Stimulated activated CD4-positive, alpha-beta T cell treated with anti-CD3 and anti-CD28 coated beads, Interleukin-1b, Interleukin-23, amount 100 ng/mL, for 48 hours (primary cell): ENCODE data around the gene ATP11B.

Experiments
- DNase-seq: peaks from one replicate; pipeline ENCODE4 v3.0.0-alpha.2; 2020

ATP11B gene

DNA sequence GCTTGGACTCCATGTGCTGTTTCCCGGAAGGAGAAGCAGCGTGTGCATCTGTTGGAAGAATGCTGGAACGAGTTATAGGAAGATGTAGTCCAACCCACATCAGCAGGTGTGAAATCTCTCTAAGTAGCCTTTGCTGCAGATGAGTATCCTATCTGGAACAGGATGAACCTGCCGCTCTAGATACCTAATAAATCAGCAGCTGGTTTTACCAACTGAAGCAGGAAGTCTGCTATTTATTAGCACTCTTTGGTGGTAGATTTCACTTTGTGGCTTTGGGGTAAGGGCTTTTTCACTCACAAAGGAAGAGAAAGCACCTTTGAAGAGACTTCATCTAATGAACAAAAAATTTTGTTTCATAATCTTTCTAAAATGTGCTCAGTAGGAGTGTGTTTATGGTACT lies 120.6 kb downstream of the ATP11B start:
- DNase-seq = no peak

DNA sequence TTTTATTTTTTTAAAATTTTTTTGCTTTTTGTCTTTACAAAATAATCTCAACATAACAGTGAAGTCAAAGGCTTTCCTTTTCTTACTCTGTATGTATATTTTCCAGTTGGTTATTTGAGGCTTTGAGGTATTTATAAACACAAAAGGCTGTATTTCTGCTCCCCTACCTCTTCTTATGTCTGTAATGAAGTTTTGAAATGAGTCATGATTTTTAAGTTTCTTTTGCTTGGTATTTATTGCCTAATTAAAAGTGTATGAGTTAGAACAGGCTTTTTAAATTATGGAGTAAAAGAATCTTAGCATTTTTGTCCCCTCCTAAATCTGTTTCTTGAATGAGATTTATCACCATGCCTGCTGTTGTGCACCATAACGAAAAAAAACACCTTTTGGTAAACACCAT lies 121.0 kb downstream of the ATP11B start:
- no peak for DNase-seq

DNA sequence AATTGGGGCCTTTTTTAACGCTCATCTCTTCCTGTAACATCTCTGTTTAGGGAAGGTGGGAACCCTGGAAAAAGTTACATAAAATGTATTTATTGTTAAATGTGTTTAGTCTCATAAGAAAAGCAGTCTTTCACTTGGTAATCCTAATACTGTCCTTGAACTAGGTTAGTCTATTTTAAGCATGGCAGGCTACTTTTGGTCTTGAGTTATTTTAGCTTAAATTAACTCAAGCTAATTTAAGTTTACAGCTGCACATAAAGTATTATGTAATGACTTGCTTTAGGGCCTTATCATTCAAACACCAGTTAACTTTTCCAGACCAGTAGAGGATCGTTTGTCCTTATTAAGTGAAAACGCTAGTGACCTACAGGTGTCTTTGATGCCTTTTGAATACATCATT lies 123.8 kb downstream of the ATP11B start:
- DNase-seq = no peak

DNA sequence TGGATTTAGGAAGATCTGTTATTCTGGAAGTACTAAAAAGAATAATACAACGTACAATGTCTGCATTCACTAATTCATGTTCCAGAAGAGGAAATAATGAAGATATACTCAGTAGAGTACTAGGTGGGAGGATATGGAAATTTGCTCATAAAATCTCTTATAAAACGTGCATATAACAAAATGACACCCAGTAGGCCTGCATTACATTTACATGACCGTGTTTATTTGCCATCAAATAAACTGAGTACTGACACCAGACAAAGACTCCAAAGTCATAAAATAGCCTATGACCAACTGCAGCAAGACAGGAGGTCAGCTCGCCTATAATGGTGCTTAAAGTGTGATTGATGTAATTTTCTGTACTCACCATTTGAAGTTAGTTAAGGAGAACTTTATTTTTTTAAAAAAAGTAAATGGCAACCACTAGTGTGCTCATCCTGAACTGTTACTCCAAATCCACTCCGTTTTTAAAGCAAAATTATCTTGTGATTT lies 126.6 kb downstream of the ATP11B start:
- no peak for DNase-seq

DNA sequence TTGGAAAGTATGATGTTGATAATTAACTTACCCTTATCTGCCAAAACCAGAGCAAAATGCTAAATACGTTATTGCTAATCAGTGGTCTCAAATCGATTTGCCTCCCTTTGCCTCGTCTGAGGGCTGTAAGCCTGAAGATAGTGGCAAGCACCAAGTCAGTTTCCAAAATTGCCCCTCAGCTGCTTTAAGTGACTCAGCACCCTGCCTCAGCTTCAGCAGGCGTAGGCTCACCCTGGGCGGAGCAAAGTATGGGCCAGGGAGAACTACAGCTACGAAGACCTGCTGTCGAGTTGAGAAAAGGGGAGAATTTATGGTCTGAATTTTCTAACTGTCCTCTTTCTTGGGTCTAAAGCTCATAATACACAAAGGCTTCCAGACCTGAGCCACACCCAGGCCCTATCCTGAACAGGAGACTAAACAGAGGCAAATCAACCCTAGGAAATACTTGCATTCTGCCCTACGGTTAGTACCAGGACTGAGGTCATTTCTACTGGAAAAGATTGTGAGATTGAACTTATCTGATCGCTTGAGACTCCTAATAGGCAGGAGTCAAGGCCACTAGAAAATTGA lies 127.3 kb downstream of the ATP11B start:
- no peak for DNase-seq

DNA sequence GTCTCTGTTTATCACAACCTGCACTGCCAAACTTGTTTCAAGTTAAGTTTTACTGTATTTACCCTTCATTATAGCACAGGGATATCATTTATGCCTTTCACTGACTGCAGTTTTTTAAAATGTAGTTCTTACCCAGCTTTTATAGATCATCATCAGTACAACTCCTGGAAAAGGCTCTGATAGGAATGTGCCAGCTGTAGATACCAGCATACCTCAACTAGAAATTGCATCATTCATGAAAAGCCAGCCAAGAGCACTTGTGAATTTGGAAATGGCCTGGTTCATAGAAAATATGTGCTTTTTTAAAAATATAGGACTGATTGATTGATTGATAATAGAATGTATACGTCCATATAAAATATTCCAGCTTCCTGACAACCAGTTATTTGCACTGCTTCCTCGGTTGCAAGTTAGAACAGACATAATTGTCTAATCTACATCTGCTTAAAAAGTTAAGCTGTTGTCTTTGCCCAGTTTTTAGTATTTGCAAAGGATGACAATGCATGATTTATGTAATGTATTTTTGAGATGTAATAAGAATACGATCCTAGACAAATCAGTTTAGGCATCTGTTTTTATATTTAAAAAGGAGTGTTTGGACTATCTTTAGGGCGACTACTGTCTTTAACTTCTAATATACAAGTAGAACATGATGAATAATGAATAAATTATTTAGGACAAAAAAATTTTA lies 128.5 kb downstream of the ATP11B start:
- DNase-seq = no peak

DNA sequence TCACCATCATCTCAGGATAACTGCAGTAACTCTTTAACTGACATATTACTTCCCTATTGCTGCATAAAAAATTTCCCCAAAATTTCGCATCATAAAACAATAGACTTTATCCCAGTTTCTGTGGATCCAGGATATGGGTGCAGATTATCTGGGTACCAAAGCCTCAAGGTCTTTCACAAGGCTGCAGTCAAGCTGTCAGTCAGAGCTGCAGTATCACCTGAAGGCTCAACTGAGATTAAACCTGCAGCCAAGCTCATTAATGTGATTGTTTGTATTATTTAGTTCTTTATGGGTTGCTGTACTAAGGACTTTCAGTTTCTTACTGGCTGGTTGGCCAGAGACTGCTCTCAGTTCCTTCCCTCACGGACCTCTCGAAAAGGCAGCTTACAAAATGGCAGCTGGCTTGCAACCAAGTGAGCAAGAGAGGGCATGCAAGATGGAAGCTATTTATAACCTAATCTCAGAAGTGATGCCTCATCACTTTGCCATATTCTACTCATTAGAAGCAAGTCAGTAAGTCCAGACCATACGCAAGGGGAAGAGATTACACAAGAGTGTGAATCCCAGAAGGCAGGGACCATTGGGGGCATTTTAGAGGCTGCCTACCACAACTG lies 132.1 kb downstream of the ATP11B start:
- no peak for DNase-seq

DNA sequence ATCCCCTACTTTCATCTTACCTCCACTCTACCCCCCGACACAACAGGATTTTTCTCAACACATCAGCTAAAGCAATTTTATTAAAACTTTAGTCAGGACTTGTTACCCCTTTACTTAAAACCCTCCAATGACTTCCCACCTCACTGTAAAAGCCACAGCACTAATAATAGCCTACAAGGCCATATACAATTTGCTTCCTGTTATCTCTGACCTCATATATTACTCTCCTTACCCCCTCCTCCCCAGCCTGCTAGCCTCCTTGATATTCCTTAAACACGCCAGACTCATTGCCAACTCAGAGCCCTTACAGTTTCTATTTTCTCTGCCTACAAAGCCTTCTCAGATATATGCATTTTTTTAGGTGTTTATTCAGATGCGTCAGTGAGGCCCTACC lies 132.6 kb downstream of the ATP11B start:
- DNase-seq = no peak

DNA sequence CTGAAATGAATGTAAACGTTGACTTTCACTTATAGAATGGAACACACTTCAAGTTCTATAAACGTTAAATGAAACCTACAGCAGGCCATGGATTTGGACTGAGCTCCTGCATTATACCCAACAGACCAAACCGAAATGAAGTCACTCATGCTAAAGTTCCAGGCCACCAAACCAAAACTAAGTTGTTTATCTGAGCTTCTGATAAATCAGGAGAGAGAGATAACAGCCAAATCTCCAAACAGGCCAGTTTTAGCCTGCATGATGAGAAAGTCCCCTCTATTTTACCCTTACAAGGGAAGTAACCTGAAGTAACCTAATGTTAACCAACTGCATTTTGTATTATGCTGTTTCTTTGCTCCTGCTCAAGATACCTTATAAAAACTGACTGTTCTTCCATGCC lies 142.5 kb downstream of the ATP11B start:
- no peak for DNase-seq

DNA sequence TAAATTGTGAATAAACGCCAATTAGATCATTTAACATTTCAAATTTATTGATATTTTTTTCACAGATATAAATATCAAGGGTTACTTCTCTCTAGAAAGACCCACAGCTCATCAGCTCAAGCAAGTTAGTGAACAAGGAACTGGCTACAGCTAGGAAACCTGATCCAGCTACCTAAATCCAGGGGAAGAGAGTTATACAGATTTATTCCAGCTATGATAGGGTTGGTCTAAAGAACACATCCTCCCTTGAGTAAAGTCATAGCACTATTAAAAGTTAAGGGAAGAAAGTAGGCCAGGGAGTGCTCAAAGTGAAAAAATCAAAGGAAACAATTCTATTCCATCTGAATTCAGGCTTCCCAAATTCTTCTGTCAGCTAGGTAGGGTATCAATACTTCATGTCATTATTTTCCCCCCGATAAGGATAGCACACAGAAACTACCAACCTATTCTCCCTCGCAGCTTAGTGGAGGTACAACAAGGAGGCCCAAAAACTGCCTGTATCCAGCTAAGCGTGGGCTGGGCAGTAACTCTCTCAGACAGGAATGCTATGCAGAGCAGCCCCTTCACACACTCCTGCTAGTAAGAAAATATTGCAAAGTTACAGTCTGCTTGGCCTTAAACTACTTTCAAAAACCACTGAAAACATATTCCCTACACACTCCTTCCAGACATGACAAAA lies 143.1 kb downstream of the ATP11B start:
- DNase-seq = no peak

DNA sequence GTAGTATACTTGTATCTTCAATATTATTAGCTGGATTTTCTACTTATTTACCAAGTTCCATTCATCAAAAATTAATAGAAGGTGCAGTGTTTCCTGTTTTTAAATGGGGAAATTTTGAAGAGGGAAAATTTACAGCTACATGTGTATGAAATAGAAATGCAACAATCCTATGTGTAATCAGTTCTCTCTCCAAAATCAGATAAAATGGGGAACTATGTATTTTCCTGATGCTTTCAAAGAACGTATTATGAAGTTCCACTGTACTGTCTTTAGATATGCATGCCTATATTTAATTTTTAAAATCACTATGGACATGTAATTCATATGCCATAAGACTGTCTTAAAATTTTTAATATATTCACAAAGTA lies 143.6 kb downstream of the ATP11B start:
- DNase-seq = no peak

DNA sequence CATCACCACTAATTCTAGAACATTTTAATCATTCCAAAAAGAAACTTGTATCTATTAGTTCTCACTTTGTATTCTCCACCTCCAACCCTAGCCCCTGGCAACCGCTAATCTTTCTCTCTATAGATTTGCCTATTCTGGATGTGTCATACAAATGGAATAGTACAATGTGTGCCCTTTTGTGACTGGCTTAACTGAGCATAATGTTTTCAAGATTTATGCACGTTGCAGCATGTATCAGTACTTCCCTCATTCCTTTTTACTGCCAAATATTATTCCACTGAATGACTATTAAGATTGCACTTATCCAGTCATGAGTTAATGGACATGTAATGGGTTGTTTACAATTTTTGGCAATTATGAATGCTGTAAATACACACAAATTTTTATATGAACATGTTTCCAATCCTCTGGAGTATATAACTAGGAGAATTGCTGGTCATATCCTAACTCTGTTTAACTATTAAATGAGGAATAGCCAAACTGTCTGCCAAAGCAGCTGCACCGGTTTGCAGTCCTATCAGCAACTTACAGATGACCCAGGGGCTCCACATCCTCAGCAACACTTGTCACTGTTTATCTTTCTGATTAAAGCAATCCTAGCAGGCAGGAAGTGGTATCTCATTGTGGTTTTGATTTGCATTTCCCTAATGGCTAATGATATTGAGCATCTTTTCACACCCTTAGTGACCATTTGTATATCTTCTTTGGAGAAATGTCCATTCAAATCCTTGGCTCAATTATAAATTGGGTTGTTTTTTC lies 144.2 kb downstream of the ATP11B start:
- no peak for DNase-seq

DNA sequence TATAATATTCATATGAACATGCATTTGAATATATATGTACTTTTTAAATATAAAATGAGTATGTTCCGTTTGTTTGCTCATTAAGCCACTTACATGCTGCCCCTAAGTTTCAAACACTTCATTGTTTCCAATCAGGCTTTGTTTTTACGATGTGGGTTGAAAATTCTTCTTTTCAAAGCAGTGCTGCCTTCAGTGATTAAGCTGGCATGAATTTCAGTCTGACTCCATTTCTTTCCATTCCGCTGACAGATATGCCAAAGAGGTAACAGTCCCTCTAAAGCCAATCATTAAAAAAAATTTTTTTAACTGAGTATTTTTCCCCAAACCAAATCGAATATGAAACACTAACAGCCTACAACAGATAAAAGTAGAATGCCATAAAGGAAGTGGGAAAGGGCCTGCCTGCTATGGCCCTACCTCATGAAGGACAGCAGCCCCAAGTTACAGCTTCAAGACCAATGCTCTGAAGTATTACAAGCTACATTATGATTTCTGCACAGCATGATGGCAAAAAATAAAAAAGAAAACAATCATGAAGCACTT lies 147.0 kb downstream of the ATP11B start:
- DNase-seq = no peak

DNA sequence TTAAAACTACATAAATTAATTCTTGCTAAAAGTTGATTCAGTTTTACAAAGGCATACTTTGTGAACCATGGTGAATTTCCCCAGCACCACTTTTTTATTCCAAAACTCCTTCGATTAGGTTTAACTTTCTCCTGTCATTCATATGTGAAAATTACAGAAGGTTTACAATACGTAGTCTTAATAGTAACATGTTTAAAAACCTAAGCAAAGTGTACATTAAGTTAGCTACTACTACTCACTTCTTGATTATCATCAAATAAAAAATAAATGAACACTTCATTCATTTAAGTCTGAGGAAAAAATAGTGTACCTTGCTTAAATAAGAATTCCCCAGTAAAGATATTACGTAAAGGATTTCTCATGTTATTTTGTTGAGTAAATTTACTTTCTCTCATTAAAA lies 148.4 kb downstream of the ATP11B start:
- DNase-seq = no peak

DNA sequence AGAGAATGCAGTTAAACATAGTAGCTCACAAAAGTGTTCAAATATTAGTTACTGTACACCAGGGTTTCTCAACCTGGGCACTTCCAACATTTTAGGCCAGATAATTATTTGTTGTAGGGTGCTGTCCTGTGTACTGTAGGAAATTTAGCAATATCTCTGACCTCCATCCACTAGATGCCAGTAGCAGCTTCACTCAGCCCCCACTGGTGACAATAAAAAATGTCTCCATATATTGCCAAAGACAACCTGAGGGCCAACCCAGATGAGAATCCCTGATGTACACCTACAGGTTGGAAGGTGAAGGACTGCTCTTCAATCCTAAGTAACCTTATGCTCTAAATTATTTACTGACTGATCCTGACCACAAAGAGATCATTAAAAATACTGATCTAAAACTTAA lies 154.6 kb downstream of the ATP11B start:
- DNase-seq = no peak

DNA sequence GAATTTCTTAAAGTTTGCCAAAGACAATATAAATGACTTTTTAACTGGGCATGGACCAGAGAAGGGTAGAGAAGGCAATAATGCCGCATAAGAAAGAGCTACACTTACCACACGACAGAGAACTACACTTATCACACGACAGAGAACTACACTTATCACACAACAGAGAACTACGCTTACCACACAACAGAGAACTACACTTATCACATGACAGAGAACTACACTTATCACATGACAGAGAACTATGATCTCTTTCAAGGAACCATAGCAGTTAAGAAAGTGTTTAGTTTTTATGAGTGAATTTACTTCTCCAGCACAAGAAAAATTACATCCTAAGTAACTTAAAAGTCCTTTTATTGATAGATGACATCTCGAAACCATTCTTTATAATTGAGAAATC lies 155.0 kb downstream of the ATP11B start:
- no peak for DNase-seq

DNA sequence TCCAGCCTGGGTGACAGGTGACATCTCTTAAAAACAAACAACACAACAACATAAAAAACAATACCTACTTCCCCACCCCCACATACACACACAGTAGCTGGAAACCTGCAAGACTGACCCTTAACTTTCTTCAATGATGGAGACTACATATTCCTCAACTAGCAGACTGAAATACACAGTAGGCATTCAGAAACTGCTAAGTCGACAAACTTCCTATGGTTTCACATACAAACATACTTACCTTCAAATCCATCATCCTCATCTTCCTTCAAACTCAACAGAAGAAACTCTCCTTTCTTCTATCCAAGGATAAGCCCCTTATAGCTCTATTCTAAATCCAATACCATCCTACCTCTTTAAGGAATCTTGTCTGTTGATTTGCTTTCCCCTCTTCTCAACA lies 156.4 kb downstream of the ATP11B start:
- DNase-seq = no peak

DNA sequence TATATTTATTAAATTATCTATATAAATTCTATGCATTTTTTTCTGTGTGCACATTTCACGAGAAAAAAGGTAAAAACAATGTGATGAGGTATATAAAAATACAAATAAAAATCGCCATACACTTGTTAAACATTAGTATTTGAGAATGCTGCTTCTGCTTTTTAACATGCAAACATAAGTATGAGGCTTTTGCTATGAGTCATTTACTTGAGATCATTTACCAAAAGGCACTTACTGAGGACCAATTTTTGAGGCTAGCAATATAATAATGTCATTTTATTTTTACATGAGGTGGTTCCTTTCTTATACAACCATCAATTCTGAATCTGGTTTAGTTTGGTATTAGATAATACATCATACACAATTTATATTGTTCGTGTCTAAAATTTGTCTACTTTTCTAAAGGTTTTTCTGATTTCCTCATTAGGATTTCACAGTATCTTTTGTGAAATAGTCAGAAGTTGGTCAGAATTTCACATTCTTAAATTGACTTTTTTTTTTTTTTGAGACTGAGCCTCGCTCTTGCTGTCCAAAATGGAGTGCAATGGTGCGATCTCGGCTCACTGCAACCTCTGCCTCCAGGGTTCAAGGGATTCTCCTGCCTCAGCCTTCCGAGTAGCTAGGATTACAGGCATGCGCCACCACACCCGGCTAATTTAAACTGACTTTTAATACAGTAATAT lies 161.4 kb downstream of the ATP11B start:
- no peak for DNase-seq

DNA sequence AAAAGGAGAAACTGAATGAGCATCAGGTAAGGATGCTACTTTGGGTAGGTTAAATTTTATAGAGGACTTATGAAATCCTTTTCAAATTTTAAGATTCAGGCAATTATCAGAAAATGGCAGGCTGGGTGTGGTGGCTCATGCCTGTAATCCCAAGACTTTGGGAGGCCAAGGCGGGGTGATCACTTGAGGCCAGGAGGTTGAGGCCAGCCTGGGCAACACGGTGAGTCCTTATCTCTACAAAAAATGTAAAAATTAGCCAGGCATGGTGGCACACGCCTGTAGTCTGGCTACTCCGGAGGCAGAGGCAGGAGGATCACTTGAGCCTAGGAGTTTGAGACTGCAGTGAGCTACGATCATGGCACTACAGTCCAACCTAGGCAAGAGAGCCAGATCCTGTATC lies 163.9 kb downstream of the ATP11B start:
- DNase-seq = no peak

DNA sequence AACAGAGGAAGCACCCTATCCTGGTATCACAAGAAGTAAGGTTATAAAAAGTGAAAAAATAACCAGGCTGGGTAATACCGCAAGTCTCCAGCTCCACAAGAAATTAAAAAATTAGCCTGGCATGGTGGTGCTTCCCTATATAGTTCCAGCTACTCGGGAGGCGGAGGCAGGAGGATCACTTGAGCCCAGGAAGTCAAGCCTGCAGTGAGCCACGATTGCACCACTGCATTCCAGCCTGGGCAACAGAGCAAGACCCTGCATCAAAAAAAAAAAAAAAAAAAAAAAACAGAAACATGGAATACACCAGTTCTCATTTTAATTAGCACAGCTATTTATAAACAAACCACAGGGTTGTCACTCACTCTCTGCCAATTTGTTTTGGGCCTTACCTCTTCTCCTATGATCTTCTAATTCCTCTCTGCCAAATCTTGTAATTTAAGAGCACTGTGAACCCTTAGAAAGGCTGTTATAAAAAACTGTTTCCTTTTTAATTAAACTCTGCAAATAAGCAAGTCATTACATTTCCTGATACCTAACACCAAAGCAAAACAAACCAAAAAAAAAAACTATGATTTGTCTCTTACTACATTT lies 164.5 kb downstream of the ATP11B start:
- DNase-seq = no peak

DNA sequence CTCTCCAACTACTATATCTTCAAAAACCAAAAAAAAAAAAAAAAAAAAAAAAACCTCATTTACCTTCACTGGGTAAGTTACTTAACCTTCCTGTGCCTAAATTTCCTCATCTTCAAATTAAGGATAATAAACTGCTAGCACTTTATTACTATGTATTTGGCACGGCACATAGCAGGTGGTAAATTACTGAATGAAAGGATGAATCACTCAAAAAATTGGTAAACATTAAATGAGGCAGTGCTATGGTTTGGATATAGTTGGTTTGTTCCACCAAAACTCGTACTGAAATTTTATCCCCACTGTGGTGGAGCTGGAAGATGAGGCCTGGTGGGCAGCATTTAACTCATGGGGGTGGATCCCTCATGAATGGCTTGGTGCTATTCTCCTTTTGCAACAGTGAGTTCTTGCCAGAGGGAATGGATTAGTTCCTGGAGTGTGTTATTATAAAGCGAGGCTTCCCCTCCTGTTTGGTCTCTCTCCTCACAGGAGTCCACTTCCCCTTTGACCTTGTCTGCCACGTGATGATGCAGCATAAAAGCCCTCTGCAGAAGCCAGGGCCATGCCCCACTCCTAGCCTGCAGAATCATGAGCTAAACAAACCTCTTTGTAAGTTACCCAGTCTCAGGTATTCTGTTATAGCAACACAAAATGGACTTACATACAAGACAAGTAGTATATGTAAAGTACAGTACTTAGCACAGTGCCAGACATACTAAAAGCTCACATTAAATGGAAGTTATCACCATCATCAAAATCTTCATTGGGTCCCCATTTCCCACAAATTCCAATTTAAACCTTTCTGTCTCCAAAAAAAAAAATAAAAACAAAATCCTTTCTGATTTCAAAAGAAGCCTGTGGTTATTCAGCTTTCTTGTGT lies 166.4 kb downstream of the ATP11B start:
- DNase-seq = no peak
